GM21447 (cell line): ENCODE measurements around the gene RSPO1.
A peak's percentile ranks its signal among the peaks of the same experiment; 100 is the strongest.
"Not testable (repeated sequence)": the region's sequence is repeated elsewhere in the genome, so short reads cannot be mapped to it uniquely, and the experiment has no call there.

ENCODE experiments used
- ATAC-seq: cut with Tn5 transposase; IDR thresholded peaks from one replicate; pipeline ENCODE4 v1.9.1; 2021; ENCODE audit not compliant: unreplicated experiment

RSPO1 gene

GRCh38 chr1:37622131-37622530 lies 12.6 kb downstream of the RSPO1 start:
- no peak for ATAC-seq

GRCh38 chr1:37621326-37621870 lies 13.3 kb downstream of the RSPO1 start:
- no peak for ATAC-seq

- no peak for ATAC-seq
Observed at GRCh38 chr1:37620707-37621106, 14.0 kb downstream of the RSPO1 start.

- no peak for ATAC-seq
Observed at GRCh38 chr1:37616330-37616729, 18.4 kb downstream of the RSPO1 start.

GRCh38 chr1:37614105-37614504 lies 20.6 kb downstream of the RSPO1 start:
- ATAC-seq, result no peak

- ATAC-seq, result no peak
Observed at GRCh38 chr1:37612186-37612585, 22.5 kb downstream of the RSPO1 start.

GRCh38 chr1:37609994-37610393 lies 24.7 kb downstream of the RSPO1 start:
- no peak for ATAC-seq

- ATAC-seq, result no peak
Observed at GRCh38 chr1:37609002-37609401, 25.7 kb downstream of the RSPO1 start.

- no peak for ATAC-seq
Observed at GRCh38 chr1:37606481-37607263, 28.0 kb downstream of the RSPO1 start.

GRCh38 chr1:37605806-37606474 lies 28.8 kb downstream of the RSPO1 start:
- no peak for ATAC-seq

GRCh38 chr1:37605061-37605650 lies 29.5 kb downstream of the RSPO1 start:
- ATAC-seq, result no peak

- no peak for ATAC-seq
Observed at GRCh38 chr1:37602750-37603694, 31.7 kb downstream of the RSPO1 start.

GRCh38 chr1:37601441-37601840 lies 33.3 kb downstream of the RSPO1 start:
- ATAC-seq, result no peak

- no peak for ATAC-seq
Observed at GRCh38 chr1:37599940-37600339, 34.8 kb downstream of the RSPO1 start.

- ATAC-seq, result peak; percentile 1
Observed at GRCh38 chr1:37596182-37596667, 38.5 kb downstream of the RSPO1 start.

- peak; percentile 96 for ATAC-seq
Observed at GRCh38 chr1:37595440-37596181, 39.1 kb downstream of the RSPO1 start, which contains the start of gene GNL2. TSS of gene GNL2 (minus strand) at chr1:37595937. CDS start at chr1:37595822, 115 bp downstream.

- no peak for ATAC-seq
Observed at GRCh38 chr1:37593726-37594125, 41.0 kb downstream of the RSPO1 start.

GRCh38 chr1:37588939-37589338 lies 45.8 kb downstream of the RSPO1 start:
- ATAC-seq, result no peak

GRCh38 chr1:37584544-37584943 lies 50.1 kb downstream of the RSPO1 start:
- ATAC-seq, result not testable (repeated sequence)

- ATAC-seq, result no peak
Observed at GRCh38 chr1:37575692-37576091, 59.0 kb downstream of the RSPO1 start.
